HG02623 (cell line): ENCODE measurements around the gene TRIM9.

Experiments
- ATAC-seq: cut with Tn5 transposase; IDR thresholded peaks from one replicate; pipeline ENCODE4 v1.9.1; 2021; ENCODE audit warnings: moderate library complexity; ENCODE audit not compliant: unreplicated experiment

Gene TRIM9

DNA sequence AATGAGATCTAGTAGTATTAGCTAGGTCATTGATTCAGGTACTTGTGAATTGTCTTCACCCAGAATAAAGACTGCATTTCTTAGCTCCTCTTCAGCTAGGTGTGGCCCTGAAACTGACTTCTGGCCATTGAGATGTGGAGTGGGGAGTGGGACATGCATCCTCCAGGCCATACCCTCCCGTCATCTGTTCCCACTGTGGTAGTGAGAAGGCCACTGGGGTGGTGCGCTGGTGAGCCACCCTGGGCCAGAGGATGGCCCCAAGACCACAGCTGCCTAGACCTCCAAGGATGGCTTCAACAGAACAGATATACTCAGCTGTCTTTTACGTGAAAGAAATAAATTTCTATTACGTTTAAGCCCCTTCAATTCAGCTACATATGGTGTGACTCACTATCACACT, 36.5 kb downstream of the TRIM9 start:
- no peak for ATAC-seq

GRCh38 chr14:51056421-51056820, 38.5 kb downstream of the TRIM9 start:
- ATAC-seq = no peak

GRCh38 chr14:51053157-51053556, 41.7 kb downstream of the TRIM9 start:
- no peak for ATAC-seq

DNA sequence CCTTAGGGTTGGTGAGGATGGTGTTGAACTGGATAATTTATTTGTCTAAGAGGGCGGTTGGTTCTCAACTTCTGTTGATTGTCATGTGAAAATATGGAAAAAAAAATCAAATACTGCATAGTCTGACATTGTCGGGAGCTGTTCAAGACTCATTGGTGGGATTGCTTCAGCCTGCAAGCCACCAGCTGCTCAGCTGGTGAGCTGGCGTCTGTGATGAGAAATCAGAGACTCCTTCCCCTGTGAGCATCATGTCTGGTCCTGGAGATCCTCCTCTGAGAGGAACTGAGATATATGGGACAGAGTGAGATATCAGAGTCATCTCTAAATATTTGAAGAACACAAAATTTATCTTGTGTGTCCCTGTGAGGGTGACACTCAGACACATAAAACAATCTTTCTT, 49.9 kb downstream of the TRIM9 start:
- ATAC-seq = no peak

DNA sequence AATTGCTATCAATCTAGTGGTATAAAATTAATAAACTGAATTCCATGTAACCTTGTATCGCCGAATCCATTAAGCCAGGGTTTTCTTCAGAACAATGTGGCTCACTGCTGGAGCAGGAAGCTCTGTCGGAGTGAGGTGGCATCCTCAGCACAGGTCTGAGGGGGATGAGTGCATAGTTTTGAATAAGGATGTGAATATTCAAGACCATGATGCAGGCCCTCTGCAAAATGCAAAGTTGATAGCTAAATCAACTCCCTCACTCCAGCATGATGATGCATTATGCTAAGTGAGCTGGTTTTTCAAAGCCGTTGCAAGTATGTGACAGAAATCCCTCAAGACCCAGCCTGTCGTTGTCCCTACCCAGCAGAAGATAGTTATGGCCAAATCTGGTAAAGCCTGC, 53.0 kb downstream of the TRIM9 start:
- no peak for ATAC-seq

GRCh38 chr14:51041108-51041531, 53.8 kb downstream of the TRIM9 start:
- ATAC-seq = no peak

GRCh38 chr14:51039252-51039651, 55.7 kb downstream of the TRIM9 start:
- ATAC-seq = no peak

GRCh38 chr14:51035611-51036192, 59.2 kb downstream of the TRIM9 start:
- no peak for ATAC-seq

DNA sequence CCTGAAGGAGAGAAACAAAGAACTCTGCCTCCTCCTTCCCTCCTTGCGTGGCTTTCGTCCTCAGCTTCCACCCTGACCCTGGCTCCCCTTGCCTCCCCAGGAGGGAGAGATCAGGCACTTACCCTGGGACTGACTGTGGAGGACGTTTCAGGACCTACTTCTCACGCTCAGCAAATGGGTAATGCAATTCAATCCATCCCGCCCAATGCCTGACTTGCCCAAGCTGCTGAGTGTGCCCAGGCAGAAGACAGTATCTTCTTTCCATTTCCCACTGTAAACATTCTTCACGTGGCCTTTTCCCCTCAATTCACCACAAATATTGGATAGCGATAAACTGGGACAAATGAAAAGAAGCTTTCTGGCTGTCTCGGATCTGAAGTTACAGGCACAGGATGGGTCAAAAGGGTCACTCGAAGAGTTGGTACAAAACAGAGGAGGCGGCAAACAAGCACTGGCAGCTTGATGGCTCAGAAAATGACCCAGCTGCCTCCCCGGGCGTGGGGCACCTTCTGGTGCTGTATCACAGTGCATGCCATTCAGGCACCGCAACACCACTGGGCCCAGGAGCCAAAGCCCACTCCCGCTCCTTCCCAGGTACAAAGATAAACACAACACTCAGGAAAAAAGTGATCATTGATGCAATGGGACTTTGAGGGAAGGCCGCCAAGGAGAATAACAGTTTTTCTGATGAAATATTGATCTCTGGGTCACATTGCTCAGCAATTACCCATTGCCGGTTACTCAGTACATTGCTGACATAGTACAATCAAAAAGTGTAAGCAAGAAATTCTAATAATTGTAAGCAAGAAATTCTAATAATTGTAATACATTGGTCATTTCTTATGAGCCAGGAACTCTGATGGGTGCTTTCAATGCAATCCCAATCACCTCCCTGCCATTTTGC, 65.8 kb downstream of the TRIM9 start:
- no peak for ATAC-seq

- no peak for ATAC-seq
Measured at GRCh38 chr14:51028361-51028760, 66.5 kb downstream of the TRIM9 start.

DNA sequence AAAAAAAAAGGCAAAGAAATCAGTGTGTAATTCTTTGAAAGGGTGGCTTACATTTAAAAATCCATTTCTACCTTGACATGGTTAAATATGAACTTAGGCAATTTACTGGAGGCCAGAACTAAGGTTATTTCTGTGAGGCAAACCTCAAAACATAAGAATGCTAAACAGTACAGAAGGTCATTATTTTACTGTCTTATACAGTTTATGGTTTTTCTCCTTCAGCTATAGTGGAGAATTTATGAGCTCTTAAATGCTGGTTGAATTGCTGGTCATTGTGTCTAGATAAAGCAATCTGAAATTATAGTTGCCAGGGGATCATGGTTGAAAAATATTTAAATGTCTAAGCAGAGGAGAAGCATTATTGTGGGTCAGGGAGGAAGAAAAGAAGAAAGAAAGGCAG, 70.5 kb downstream of the TRIM9 start:
- no peak for ATAC-seq

DNA sequence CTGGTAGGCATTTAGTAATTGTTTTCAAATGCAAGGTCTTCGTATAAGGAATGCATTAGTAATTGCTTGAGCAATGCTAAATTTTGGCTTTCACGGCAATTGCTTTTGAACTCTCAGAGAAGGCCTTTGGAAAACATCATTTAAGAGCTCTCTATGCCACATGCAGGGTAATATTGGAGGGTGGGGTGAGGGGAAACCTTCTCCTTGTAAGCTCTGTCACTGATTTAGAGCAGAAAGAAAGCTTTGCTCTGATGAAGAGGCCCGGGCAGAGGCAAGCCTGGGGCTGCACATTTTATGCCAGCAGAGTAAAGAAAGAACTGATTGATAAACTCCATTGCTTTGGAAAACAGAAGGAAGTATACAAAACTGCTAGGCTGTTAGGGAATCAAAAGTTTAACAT, 70.9 kb downstream of the TRIM9 start:
- no peak for ATAC-seq

DNA sequence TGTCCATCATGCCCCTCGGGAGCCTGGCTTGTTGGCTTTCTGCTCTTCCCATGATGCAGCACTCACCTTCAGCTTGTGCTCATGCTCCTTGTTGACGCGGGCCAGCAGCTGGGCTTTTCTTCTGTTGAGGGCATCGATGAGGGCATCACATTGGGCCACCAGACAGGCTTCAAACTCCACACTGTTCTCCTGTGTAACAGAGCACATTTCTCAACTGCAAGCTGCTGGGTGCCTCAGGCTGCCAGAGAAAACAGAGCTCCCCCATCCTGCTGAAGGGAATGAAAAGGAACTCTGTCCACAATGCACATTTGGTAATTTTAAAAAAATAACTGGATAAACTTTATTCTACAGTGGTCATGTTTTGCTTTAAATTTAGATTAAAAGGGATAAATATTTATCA, 72.1 kb downstream of the TRIM9 start:
- ATAC-seq = no peak

DNA sequence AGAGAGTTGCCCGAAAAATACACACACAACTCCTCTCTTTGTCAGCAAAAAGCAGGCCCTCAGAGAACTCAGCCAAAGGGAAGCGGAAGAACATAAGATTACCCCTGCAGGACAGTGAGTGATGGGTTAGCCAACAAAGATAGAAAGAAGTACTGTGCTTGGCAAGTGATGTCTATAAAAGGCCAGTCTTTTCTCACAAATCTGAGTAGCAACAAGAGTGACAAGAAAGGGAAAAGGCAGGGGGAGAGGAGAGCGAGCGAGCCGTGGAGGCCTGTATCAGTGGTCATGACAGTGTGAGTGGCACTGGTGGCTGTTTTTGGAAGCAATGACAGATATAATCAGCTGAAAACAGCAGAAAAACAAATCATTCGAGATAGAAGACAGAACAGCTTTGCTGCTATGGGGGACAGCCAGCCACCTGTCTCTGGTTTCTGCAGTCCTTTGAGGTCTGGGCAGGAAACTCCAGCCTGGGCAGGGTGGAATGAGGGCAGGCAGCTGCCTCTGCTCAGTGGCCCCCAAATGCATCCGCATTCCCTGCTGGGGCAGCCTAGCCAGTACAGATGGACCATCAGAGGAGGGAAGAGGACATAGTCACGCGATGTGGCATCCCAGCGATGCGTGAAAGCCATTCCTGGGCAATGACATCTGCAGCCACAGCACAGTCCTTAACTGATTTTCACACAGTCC, 74.7 kb downstream of the TRIM9 start:
- ATAC-seq = no peak

DNA sequence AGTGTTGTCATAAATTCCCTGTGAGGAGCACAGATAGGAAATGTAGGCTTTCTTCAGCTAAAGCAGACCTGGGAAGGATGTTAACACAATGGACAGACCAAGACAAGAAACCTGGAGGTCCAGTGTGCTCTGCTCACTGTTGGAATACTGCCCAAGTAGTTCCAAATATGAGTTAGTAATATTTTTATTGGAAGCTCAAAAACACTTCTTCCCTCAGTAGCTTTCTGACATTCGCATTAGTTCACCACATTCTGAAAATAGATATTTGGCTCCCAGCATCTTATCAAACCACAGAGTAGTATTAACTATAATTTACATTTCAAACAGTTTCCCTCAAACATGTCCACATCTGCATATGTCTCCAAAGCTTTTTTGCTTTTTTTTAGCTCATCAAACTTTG, 75.8 kb downstream of the TRIM9 start:
- ATAC-seq = no peak

- ATAC-seq = no peak
Measured at GRCh38 chr14:51018521-51018920, 76.4 kb downstream of the TRIM9 start.

GRCh38 chr14:51014625-51015024, 80.3 kb downstream of the TRIM9 start:
- no peak for ATAC-seq

GRCh38 chr14:51014086-51014485, 80.8 kb downstream of the TRIM9 start:
- ATAC-seq = no peak

DNA sequence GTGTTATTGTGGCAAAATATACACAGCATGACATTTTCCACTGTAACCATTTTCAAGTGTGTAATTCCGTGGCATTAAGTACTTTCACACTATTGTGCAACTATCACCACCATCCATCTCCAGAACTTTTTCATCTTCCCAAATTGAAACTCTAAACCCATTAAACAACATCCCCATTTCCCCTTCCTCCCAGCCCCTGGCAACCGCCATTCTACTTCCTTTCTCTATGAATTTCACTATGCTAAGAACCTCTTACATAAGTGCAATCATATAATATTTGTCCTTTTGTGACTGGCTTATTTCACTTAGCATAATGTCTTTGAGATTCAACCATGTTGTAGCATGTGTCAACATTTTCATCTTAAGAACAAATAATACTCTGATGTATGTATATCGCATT, 82.8 kb downstream of the TRIM9 start:
- no peak for ATAC-seq

DNA sequence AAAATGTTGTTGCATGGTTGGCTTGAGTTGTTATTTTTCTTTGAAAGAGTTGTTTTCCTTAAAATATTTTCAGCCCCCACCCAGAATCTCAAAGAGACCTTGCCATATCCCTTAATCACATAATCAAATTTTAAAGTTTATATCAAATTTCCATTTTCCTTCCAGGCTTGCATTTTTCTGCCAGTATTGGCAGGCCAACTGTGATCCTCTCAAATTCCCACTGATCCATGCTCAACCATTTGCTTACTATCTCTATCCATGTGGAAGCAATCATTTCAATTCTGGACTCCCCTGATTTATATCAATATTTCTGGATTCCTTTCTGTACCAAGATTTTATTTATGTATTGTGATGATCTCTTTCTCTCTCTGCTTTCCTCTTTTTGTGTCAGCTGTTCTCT, 86.5 kb downstream of the TRIM9 start:
- no peak for ATAC-seq

DNA sequence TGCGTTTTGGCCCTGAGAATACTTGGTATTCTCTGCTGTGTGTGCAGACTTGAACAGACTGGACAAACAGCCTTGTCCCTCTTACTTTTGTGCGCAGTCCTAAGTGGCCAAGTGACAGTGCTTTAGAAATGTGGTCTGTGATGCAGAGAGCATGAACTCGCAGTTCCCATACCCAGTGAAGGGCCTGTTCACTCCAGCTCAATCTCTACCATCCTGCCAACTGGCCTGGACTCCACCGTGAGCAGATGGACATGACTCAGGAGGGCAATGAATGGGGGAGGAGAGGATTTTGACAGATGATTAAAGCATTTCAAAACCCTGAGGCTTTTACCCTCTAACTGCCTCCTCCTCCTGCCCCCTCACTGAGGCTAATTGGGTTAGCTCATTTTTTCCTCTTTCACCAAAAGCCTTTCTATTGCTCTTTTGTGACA, 88.1 kb downstream of the TRIM9 start:
- ATAC-seq = no peak

DNA sequence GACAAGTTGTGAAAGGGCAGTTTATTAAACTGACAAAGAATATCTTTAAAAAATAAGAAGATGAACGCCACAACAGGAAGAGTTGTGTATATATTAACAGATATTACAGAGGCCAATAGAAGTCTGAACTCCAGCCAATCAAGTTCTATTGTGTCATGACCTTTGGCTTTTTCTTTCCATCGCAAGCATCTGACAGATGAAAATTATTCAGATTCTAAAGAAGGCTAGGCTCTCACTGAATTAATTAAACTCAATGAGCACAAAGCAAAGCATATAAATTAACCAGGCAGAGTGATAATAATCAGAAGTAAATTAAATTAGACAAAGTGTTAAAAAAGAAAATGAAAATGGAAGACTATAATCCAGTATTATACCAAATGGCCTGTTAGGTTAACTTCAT, 88.6 kb downstream of the TRIM9 start:
- no peak for ATAC-seq
